Stimulated activated CD4-positive, alpha-beta T cell treated with anti-CD3 and anti-CD28 coated beads, Interleukin-2, amount 100 ng/mL, for 24 hours (primary cell): ENCODE measurements around the gene FOXF2.

Source experiments
- DNase-seq, 2 donors: peaks; one replicate each; pipeline ENCODE4 v3.0.0-alpha.2; 2020

The FOXF2 gene

GRCh38 chr6:1379017-1379787 lies 10.2 kb upstream of the FOXF2 start:
- no peak for DNase-seq

GRCh38 chr6:1379788-1380147 lies 9.6 kb upstream of the FOXF2 start:
- no peak for DNase-seq

GRCh38 chr6:1380625-1381427 lies 8.6 kb upstream of the FOXF2 start:
- no peak for DNase-seq

- DNase-seq, result peak; percentile 73 to 77
Observed at GRCh38 chr6:1381481-1382330, 7.7 kb upstream of the FOXF2 start.

GRCh38 chr6:1382331-1382882 lies 7.0 kb upstream of the FOXF2 start:
- DNase-seq, result no peak

GRCh38 chr6:1382883-1383728 lies 6.3 kb upstream of the FOXF2 start:
- DNase-seq, result no peak

GRCh38 chr6:1383729-1384548 lies 5.4 kb upstream of the FOXF2 start:
- no peak for DNase-seq

GRCh38 chr6:1384549-1385128 lies 4.7 kb upstream of the FOXF2 start:
- no peak for DNase-seq

- DNase-seq, result no peak
Observed at GRCh38 chr6:1385129-1386037, 4.0 kb upstream of the FOXF2 start.

- no peak for DNase-seq
Observed at GRCh38 chr6:1386038-1386709, 3.2 kb upstream of the FOXF2 start.

GRCh38 chr6:1387538-1387875 lies 1.9 kb upstream of the FOXF2 start:
- no peak for DNase-seq

- DNase-seq, result no peak
Observed at GRCh38 chr6:1387876-1388629, 1.3 kb upstream of the FOXF2 start.

GRCh38 chr6:1388630-1389368 lies 577 bp upstream of the FOXF2 start:
- DNase-seq, result no peak

- DNase-seq, result no peak
Observed at GRCh38 chr6:1390133-1390945, 963 bp downstream of the FOXF2 start.

- DNase-seq, result no peak
Observed at GRCh38 chr6:1390946-1391799, 1.8 kb downstream of the FOXF2 start.

- no peak for DNase-seq
Observed at GRCh38 chr6:1391800-1392309, 2.5 kb downstream of the FOXF2 start.
